ENCODE data around the gene ZNF763.
"Not testable (repeated sequence)": the region's sequence is repeated elsewhere in the genome, so short reads cannot be mapped to it uniquely, and the experiment has no call there.

The ZNF763 gene

GRCh38 chr19:11964858-11965645, at the start of gene ZNF763:
TSS of gene ZNF763 (plus strand) at chr19:11965040. CDS start at chr19:11965209, 169 bp downstream.
- peak; percentile 51 for DNase-seq

- DNase-seq: no peak
These were observed 42.9 kb upstream of the ZNF763 start for GRCh38 chr19:11921852-11922495.

GRCh38 chr19:11924886-11925650, 39.8 kb upstream of the ZNF763 start, which contains the start of gene ZNF700:
TSS of gene ZNF700 (plus strand) at chr19:11925107. CDS start at chr19:11925211, 104 bp downstream.
- DNase-seq: peak; percentile 48

GRCh38 chr19:11925651-11926187, 39.1 kb upstream of the ZNF763 start:
- DNase-seq: not testable (repeated sequence)

- DNase-seq: no peak
These were observed 37.6 kb upstream of the ZNF763 start for GRCh38 chr19:11927227-11927626.

GRCh38 chr19:11931051-11931450, 33.8 kb upstream of the ZNF763 start:
- DNase-seq: no peak

GRCh38 chr19:11931513-11931912, 33.3 kb upstream of the ZNF763 start:
- DNase-seq: no peak

- DNase-seq: not testable (repeated sequence)
These were observed 29.0 kb upstream of the ZNF763 start for GRCh38 chr19:11935829-11936228.

GRCh38 chr19:11938383-11938782, 26.5 kb upstream of the ZNF763 start:
- DNase-seq: not testable (repeated sequence)

GRCh38 chr19:11941361-11941887, 23.4 kb upstream of the ZNF763 start:
- DNase-seq: not testable (repeated sequence)

GRCh38 chr19:11942008-11942842, 22.6 kb upstream of the ZNF763 start:
- no peak for DNase-seq

GRCh38 chr19:11942843-11943108, 22.1 kb upstream of the ZNF763 start:
- no peak for DNase-seq

GRCh38 chr19:11944656-11945055, 20.2 kb upstream of the ZNF763 start:
- no peak for DNase-seq

- no peak for DNase-seq
These were observed 16.2 kb upstream of the ZNF763 start for GRCh38 chr19:11948646-11949045.

GRCh38 chr19:11949201-11949600, 15.6 kb upstream of the ZNF763 start:
- DNase-seq: no peak

GRCh38 chr19:11949614-11950080, 15.2 kb upstream of the ZNF763 start:
- DNase-seq: not testable (repeated sequence)

- DNase-seq: no peak
These were observed 14.5 kb upstream of the ZNF763 start for GRCh38 chr19:11950312-11950711.

- DNase-seq: peak; percentile 44
These were observed 1.1 kb upstream of the ZNF763 start for GRCh38 chr19:11963566-11964355.

GRCh38 chr19:11964496-11964857, 363 bp upstream of the ZNF763 start:
- DNase-seq: no peak

GRCh38 chr19:11970174-11970573, 5.3 kb downstream of the ZNF763 start:
- no peak for DNase-seq

- no peak for DNase-seq
These were observed 6.2 kb downstream of the ZNF763 start for GRCh38 chr19:11971041-11971440.

Measured in GOT3 (cell line).